GM12874 (cell line): Measurements from ENCODE around the gene CMC1.

Experiments
- TF ChIP-seq, protein P1 (sequence below): IDR thresholded peaks from 2 replicates; pipeline ENCODE4 v1.5.1; 2011; ENCODE audit warnings: low read depth, mild to moderate bottlenecking, control low read depth, low read length, moderate library complexity; ENCODE audit not compliant: insufficient read depth

CMC1 gene

DNA sequence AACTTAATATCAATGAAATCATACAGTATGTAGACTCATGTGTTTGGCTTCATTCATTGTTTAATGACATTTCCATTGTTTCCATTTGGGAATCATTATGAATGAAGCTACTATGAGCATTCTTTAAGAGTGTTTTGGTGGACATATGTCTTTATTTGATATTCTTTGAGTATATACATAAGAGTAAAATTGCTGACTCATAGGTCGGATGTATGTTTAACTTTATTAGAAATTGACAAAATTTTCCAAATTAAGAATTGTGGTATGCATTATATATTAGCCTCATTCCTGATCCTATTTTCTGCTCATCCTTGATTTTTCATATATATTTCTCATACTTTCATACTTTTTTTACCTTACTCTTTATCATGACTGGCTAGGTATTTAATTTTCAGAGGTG is 28.7 kb upstream of the CMC1 start:
- TF ChIP-seq, protein P1, sequence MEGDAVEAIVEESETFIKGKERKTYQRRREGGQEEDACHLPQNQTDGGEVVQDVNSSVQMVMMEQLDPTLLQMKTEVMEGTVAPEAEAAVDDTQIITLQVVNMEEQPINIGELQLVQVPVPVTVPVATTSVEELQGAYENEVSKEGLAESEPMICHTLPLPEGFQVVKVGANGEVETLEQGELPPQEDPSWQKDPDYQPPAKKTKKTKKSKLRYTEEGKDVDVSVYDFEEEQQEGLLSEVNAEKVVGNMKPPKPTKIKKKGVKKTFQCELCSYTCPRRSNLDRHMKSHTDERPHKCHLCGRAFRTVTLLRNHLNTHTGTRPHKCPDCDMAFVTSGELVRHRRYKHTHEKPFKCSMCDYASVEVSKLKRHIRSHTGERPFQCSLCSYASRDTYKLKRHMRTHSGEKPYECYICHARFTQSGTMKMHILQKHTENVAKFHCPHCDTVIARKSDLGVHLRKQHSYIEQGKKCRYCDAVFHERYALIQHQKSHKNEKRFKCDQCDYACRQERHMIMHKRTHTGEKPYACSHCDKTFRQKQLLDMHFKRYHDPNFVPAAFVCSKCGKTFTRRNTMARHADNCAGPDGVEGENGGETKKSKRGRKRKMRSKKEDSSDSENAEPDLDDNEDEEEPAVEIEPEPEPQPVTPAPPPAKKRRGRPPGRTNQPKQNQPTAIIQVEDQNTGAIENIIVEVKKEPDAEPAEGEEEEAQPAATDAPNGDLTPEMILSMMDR, result no peak

DNA sequence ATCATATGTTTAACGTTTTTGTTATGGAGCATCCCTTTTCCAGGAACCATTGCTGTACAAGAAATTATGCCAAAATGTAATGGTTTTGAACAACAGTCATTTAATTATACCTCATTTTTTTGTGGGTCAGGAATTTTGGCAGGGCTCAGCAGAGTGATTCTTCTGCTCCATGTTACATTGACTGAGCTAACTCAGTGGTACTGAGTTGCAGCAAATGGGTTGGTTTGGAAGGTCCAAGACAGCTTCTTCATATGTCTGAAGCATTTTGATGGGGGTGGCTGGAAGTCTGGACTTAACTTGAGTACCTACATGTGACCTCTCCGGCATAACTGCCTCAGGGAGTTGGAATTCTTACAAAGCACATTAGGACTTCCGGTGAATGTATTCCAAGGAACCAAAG is 26.0 kb upstream of the CMC1 start:
- TF ChIP-seq, protein P1, result no peak

DNA sequence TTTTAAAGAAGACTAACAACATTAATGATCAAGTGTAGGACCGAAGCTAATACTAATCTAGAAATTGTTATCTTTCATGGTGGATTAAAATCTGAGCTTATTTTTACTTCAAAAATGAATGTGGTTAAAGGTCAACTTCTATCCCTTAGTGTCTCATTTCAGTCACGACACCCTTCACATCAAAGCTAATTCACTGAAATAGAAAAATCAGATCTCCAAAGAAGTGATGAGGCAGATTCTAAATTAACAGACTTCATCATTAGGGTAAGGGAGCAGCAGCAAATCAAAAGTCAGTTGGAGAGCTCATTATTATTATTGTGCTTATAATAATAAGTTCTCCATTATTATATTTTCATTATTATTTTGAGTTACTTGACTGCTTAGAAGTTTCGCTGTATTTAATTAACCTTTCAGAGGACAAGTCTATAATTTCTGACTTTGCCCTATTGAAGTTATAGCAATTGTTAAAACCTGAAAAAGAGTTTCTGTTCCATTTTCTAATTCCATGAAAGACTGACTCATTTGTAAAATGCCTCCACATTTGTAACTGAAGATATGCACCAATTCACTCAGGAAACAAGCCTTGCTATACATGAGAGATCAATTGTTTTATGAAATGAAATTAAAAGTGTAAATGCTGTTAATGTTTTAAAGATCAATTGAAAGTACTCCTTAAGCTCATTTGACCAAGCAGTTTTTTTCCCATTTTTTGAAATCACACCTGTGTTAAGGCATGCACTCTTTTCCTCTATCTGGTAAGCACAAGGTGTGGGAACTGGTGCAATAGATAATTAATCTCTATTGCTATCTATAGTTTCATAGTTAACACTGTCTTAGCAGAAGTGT is 23.1 kb upstream of the CMC1 start:
- TF ChIP-seq, protein P1, result no peak

DNA sequence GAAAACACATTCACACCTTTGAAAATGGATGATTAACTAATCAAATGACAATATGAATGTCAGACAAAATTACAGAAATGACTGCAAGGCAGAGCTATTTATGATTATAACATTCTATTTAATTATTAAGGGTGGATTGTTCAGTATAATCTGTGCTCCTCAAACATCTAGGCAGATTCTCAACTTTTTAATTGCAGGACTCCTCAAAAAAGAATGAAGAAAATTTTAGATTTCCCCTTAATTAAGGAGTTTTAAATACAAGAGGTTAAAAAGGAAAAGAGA is 22.6 kb upstream of the CMC1 start:
- TF ChIP-seq, protein P1, result no peak

DNA sequence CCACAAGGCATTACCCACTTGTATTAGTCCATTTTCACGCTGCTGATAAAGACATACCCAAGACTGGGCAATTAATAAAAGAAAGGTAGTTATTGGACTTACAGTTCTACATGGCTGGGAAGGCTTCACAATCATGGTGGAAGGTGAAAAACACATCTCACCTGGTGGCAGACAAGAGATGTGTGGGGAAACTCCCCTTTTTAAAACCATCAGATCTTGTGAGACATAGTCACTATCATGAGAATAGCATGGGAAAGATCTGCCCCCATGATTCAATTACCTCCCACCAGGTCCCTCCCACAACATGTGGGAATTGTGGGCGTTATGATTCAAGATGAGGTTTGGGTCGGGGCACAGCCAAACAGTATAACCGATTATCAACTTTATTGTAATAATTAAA is 17.0 kb upstream of the CMC1 start:
- TF ChIP-seq, protein P1, result no peak

DNA sequence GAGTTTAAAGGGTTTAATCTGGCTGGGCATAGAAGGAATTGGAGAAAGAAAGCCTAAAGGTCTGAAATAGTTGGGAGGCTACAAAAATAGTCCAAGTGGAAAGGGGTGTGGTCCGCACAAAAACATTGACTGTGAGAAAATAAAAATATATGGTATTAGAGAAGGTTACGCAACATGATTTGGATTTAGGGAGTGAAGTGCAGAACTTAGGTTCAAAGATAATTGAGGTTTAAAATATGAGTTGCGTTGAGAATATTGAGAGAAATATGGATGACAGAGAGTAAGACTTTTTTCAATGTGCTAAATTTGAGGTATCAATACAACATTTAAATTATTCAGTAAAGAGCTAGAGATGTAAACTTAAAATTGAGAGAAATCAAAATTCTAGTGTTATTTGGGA is 15.4 kb upstream of the CMC1 start:
- TF ChIP-seq, protein P1, result no peak

DNA sequence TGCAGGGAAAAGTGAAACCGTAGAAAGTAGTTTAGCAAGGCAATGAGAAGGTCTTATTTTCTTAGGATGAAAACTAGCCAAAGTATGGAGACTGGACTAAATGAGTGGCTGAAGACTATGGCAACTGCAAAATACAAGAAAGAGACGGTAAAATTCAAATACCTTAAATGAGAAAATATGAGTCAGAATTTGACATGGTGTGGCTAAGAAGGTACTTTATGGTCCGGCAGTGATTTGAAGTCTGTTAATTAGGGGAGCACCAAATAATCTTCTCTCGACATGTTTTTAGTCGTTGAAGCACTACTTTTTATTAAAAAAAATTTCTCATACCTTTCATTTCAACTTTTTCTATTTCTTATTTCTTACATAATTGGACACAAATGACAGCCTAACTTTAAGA is 12.8 kb upstream of the CMC1 start:
- TF ChIP-seq, protein P1, result no peak
